Gastrocnemius medialis (tissue), 4 donors: ENCODE measurements around the gene HSPA13.

Source experiments
- CTCF ChIP-seq, 5 experiments: fragments of 450-650 bp in 3 of 5; fragments of 200-600 bp in 2 of 5; sonication (generic) in 2 of 5; IDR thresholded peaks in 4 of 5; conservative IDR thresholded peaks in 1 of 5; 1 replicate in 4 of 5; 2 replicates in 1 of 5; pipeline ENCODE4 v1.5.1; 2016 to 2019; ENCODE audit warnings: antibody characterized with exemption in 5 of 5, mild to moderate bottlenecking in 3 of 5, moderate library complexity in 3 of 5
- POLR2A ChIP-seq, 2 donors: fragments of 450-650 bp; IDR thresholded peaks; one replicate each; pipeline ENCODE4 v1.6.1; 2017; ENCODE audit warnings: antibody characterized with exemption in 2 of 2, mild to moderate bottlenecking in 2 of 2, moderate library complexity in 2 of 2

GRCh38 chr21:14356746-14357145 is 26.2 kb downstream of the HSPA13 start:
- no peak for TF ChIP-seq CTCF (IDR thresholded peaks at IDR 0.05 in 4 of 5, conservative IDR thresholded peaks at IDR 0.05 in 1 of 5)
- no peak for TF ChIP-seq POLR2A (IDR thresholded peaks at IDR 0.05)
